Mucosa of stomach (tissue), 1 donor: ENCODE measurements around the gene LRRTM4.
"Not testable (repeated sequence)": the region's sequence is repeated elsewhere in the genome, so short reads cannot be mapped to it uniquely, and the experiment has no call there.

ENCODE experiments used
- H3K27me3 ChIP-seq: one replicate; pipeline ENCODE4 v1.7.0; 2013; ENCODE audit warnings: mild to moderate bottlenecking, low read length; ENCODE audit not compliant: control insufficient read depth, insufficient read depth
- H3K36me3 ChIP-seq: one replicate; pipeline ENCODE4 v1.7.0; 2013; ENCODE audit warnings: low read length; ENCODE audit not compliant: control insufficient read depth, insufficient read depth
- H3K4me1 ChIP-seq: one replicate; pipeline ENCODE4 v1.7.0; 2013; ENCODE audit warnings: mild to moderate bottlenecking, low read length; ENCODE audit not compliant: control insufficient read depth, insufficient read depth
- H3K4me3 ChIP-seq: one replicate; pipeline ENCODE4 v1.7.0; 2013; ENCODE audit warnings: low read length
- H3K9ac ChIP-seq: one replicate; pipeline ENCODE4 v1.7.0; 2013; ENCODE audit warnings: mild to moderate bottlenecking, low read length, moderate library complexity
- H3K9me3 ChIP-seq: one replicate; pipeline ENCODE4 v1.7.0; 2013; ENCODE audit warnings: mild to moderate bottlenecking, low read length, moderate library complexity; ENCODE audit not compliant: control insufficient read depth
- donor health status: Pancreatic carcinoma.

Gene LRRTM4

GRCh38 chr2:77095096-77095495, 427.1 kb downstream of the LRRTM4 start:
- no peak overlapping the region for H3K4me3 ChIP-seq

GRCh38 chr2:77088424-77088823, 433.8 kb downstream of the LRRTM4 start:
- H3K9ac ChIP-seq, H3K9me3 ChIP-seq, H3K27me3 ChIP-seq, H3K36me3 ChIP-seq, H3K4me1 ChIP-seq, H3K4me3 ChIP-seq: not testable (repeated sequence)

More at GRCh38 chr2:77095096-77095495, 427.1 kb downstream of the LRRTM4 start:
- Histone ChIP-seq H3K4me1 (no peaks in the 10 kb centered on the region), H3K9ac (no peak overlapping the region), H3K36me3 (no peaks in the 10 kb centered on the region), H3K27me3 (no peaks in the 10 kb centered on the region), H3K9me3 (no peaks in the 10 kb centered on the region)

DNA sequence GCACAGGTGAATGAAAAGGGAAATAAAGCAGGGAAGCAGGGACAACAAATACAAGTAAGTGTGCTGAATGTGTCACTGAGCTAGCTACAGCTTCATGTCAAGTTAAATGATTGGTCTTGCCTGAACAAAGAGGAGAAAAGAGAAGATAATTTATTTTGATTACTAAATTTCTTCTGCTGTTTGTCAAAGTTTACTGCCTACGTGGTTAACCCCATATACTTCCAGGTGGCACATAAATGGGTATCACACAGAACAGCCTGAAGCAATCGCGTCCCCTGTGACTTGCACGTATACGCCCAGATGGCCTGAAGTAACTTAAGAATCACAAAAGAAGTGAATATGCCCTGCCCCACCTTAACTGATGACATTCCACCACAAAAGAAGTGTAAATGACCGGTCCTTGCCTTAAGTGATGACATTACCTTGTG, 434.2 kb downstream of the LRRTM4 start:
- Histone ChIP-seq H3K9ac (no peak overlapping the region), H3K4me3 (no peak overlapping the region)

GRCh38 chr2:77086478-77086877, 435.7 kb downstream of the LRRTM4 start:
- H3K4me1 ChIP-seq = no peaks in the 10 kb centered on the region
- no peaks in the 10 kb centered on the region for H3K9me3 ChIP-seq
- H3K9ac ChIP-seq = no peak overlapping the region
- no peak overlapping the region for H3K4me3 ChIP-seq
- no peaks in the 10 kb centered on the region for H3K27me3 ChIP-seq
- no peaks in the 10 kb centered on the region for H3K36me3 ChIP-seq

More for the DNA sequence above, 434.2 kb downstream of the LRRTM4 start:
- Histone ChIP-seq H3K9me3 (no peaks in the 10 kb centered on the region), H3K36me3 (no peaks in the 10 kb centered on the region), H3K4me1 (no peaks in the 10 kb centered on the region), H3K27me3 (no peaks in the 10 kb centered on the region)

DNA sequence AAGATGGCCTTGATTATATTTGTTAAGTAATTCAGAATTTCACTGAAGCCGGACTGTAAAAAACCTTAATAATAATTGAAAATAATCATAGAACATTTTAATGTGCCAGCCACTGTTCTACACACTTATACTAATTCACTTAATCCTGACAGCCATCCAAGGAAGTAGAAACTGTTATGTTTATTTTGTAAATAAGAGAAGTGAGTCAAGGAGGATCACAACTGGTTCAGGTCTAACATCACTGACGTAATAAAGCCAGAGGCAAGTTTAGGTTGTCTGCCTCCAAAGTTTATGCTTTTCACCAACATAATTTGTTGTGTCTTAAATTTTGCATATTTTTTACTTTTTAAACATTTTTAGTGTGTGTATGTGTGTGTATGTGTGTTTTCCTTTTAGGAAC, 436.1 kb downstream of the LRRTM4 start:
- H3K27me3 ChIP-seq = no peaks in the 10 kb centered on the region
- no peak overlapping the region for H3K9ac ChIP-seq
- H3K4me3 ChIP-seq = no peak overlapping the region
- H3K9me3 ChIP-seq = no peaks in the 10 kb centered on the region
- no peaks in the 10 kb centered on the region for H3K4me1 ChIP-seq
- no peaks in the 10 kb centered on the region for H3K36me3 ChIP-seq

DNA sequence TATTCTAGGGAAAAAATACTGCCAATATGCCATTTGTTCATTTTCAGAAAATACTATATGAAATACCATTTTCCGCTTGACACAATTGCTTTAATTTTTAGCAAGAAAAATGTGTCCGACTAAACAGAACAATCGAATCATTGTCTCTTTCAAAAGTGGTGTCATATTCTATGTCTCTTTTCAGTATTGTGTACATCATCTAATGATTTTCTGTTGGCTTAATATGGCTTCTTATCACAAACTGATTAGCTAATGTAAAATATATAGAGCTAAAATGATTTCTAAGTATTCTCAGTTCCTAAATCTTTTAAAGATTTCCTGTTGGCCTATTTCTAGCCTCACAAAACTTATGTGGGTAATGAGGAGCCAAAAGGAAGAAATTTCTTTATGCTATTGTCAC, 436.6 kb downstream of the LRRTM4 start:
- no peaks in the 10 kb centered on the region for H3K36me3 ChIP-seq
- no peaks in the 10 kb centered on the region for H3K9me3 ChIP-seq
- H3K27me3 ChIP-seq = no peaks in the 10 kb centered on the region
- no peak overlapping the region for H3K4me3 ChIP-seq
- no peak overlapping the region for H3K9ac ChIP-seq
- no peaks in the 10 kb centered on the region for H3K4me1 ChIP-seq

DNA sequence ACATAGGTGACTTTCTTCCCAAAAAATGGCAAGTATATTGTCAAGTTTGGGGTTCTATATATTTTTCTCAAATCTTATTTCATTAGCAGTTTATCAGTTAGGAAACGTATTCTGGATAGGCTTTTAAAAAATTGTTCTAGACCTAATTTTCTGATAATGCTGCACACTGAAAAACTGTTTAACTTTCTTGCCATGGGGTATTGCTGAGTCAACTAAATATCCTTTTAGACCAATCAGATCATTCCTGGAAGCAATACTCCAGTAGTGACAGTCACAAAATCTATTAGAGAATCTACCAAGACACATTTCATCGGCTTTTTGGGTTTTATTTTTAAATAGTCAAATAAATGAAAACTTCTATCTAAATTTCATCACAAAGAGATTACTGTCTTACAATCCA, 440.6 kb downstream of the LRRTM4 start:
- Histone ChIP-seq H3K4me1 (no peaks in the 10 kb centered on the region), H3K4me3 (no peak overlapping the region), H3K9ac (no peak overlapping the region), H3K27me3 (no peaks in the 10 kb centered on the region), H3K36me3 (no peaks in the 10 kb centered on the region), H3K9me3 (no peaks in the 10 kb centered on the region)

GRCh38 chr2:77064324-77064723, 457.9 kb downstream of the LRRTM4 start:
- H3K27me3 ChIP-seq = no peaks in the 10 kb centered on the region
- H3K4me3 ChIP-seq = no peak overlapping the region
- no peaks in the 10 kb centered on the region for H3K36me3 ChIP-seq
- no peaks in the 10 kb centered on the region for H3K9me3 ChIP-seq
- H3K9ac ChIP-seq = no peak overlapping the region
- no peaks in the 10 kb centered on the region for H3K4me1 ChIP-seq

DNA sequence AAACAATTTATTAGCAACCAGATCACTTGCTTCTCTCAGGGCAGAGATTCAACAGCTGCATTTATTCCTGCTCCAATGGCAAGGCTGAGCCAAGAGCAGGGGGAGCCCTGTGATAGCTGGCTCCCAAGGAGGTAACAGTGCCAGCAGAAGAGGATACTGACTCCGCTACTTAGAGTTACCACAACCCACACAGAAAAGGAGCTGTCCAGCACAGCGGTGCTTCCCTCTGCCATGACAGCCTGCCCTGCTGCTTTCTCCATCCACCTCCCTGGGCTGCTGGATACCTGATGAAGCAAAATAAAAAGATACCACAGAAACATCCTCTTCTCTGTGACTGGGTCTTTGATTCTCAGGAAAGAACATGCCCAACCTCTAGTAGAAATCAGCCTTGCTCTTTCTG, 467.2 kb downstream of the LRRTM4 start:
- Histone ChIP-seq H3K9ac (no peak overlapping the region), H3K4me1 (no peaks in the 10 kb centered on the region), H3K27me3 (no peaks in the 10 kb centered on the region), H3K36me3 (no peaks in the 10 kb centered on the region), H3K9me3 (no peaks in the 10 kb centered on the region), H3K4me3 (no peak overlapping the region)

- Histone ChIP-seq H3K9me3 (no peaks in the 10 kb centered on the region), H3K36me3 (no peaks in the 10 kb centered on the region), H3K4me1 (no peaks in the 10 kb centered on the region), H3K27me3 (no peaks in the 10 kb centered on the region), H3K9ac (no peak overlapping the region), H3K4me3 (no peak overlapping the region)
Measured at GRCh38 chr2:77046339-77046738, 475.8 kb downstream of the LRRTM4 start.

- H3K27me3 ChIP-seq, H3K36me3 ChIP-seq, H3K4me3 ChIP-seq, H3K9me3 ChIP-seq, H3K9ac ChIP-seq, H3K4me1 ChIP-seq: not testable (repeated sequence)
Measured at GRCh38 chr2:77045456-77045855, 476.7 kb downstream of the LRRTM4 start.

DNA sequence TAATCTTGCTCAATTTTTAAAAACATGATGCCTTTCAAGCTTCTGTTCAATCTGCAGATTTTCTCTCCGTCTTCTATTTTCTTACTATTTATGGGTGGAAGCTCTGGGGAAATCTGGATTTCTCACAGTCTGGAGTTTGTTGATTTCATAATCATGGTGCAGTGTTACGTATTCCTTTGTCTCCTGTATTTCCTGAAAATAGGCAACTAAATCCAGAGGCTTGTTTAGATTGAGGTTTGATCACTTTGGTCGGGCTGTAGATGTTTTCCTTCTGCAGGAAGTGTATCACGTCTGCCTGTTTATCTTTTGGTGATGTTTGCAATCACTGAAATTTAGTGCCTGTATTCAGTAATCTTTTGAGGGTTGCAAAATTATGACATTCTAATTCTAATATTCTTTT, 487.7 kb downstream of the LRRTM4 start:
- H3K9me3 ChIP-seq = no peaks in the 10 kb centered on the region
- H3K36me3 ChIP-seq = no peaks in the 10 kb centered on the region
- no peaks in the 10 kb centered on the region for H3K27me3 ChIP-seq
- no peaks in the 10 kb centered on the region for H3K4me1 ChIP-seq
- H3K4me3 ChIP-seq = no peak overlapping the region
- no peak overlapping the region for H3K9ac ChIP-seq

- H3K4me1 ChIP-seq, H3K9ac ChIP-seq, H3K36me3 ChIP-seq, H3K4me3 ChIP-seq, H3K27me3 ChIP-seq, H3K9me3 ChIP-seq: not testable (repeated sequence)
Measured at GRCh38 chr2:77029237-77029636, 492.9 kb downstream of the LRRTM4 start.
